Measurements from ENCODE around the gene SCAF8.

- TF ChIP-seq POLR2A (IDR thresholded peaks at IDR 0.05) (no peak), CTCF (IDR thresholded peaks at IDR 0.05) (no peak), EP300 (IDR thresholded peaks at IDR 0.05) (no peak)
These were observed 102.1 kb downstream of the SCAF8 start for GRCh38 chr6:154835307-154835706.

All from ovary (tissue), 3 donors.